SKM-1 (cell line): ENCODE results near the gene HECTD1.
"Not testable (repeated sequence)": the region's sequence is repeated elsewhere in the genome, so short reads cannot be mapped to it uniquely, and the experiment has no call there.

Experiments
- DNase-seq: peaks from one replicate; lab custom pipeline; 2025; ENCODE audit not compliant: unreplicated experiment; lab: John Stamatoyannopoulos, UW

The HECTD1 gene

DNA sequence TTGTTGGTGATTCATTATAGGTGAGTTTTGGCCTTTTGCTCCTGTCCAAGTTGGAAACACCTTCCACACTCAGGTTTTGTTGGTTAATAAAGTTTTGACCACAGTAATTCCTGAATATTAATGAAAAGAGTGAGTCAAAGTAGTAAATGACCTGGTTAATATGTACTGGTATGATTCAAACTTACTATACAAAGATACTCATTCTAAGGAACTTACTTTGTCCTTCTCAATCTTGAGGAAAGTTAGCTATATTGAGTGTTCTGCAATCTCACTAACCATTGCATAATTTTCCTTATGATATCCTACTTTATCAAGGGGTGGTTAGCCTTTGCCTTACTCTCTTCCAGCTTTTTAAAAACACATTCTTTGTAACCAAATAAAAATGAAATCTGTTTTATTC, 20.9 kb upstream of the HECTD1 start:
- DNase-seq, result no peak

DNA sequence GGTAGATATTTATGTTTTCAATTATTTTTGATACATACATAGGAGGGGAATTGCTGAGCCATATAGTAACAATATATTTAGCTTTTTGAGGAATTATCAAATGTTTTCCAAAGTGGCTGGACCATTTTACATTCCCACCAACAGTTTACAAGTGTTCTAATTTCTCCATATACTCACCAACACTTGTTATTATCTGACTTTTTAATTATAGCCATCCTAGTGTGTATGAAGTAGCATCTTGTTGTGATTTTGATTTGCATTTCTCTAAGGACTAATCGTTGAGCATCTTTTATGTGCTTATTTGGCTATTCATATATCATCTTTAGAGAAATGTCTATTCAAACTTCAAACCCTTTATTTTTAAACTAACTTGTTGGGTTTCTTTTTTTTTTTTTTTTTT, 17.2 kb upstream of the HECTD1 start:
- no peak for DNase-seq

DNA sequence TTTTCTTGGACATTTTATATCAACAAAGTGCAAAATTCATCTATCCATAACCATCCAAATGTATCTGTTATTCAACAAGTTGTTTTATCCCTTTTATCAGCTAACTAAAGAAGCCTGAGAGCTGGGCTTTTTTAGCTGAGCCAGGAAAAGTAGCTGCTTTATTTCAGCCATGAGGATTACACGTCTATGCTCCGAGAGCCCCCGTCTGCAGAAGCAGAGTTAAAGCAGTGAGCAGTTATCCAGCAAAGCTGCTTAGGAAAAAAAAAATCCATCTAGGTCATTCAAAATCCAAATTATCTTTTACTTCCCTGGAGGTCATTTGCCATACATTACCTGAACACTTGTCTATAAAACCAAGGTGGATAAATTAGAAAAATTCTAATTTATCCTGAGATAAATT, 15.7 kb upstream of the HECTD1 start:
- no peak for DNase-seq

DNA sequence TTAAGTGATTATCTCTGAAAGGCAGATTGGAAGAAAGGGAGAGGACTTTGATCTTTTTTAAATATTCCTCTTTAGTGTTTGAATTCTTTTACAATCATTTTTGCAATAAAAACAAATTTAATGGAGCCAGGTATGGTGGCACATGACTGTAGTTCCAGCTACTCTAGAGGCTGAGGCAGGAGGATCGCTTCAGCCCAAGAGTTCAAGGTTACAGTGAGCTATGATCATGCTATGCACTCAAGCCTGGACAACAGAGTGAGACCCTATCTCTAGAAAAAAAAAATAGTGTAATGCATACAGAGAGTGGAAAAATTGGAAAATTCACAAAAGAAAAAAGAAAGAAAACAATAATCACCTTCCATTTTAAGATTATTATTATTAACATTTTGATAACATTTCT, 15.2 kb upstream of the HECTD1 start:
- no peak for DNase-seq

DNA sequence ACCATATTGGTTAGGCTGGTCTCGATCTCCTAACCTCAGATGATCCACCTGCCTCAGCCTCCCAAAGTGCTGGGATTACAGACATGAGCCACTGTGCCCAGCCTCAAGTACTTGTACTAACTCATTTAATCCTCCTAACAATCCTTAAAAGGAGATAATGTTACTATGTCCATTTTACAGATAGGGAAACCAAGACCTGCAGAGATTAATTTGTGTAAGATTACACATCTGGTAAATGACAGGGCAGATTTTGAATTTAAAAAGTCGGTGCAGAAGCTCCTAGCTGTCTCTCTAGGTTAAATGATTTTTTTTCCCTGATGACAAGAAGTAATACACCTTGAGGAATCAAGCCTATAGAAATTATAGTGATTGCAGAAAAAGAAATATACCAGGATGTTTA, 13.7 kb upstream of the HECTD1 start:
- DNase-seq, result no peak

DNA sequence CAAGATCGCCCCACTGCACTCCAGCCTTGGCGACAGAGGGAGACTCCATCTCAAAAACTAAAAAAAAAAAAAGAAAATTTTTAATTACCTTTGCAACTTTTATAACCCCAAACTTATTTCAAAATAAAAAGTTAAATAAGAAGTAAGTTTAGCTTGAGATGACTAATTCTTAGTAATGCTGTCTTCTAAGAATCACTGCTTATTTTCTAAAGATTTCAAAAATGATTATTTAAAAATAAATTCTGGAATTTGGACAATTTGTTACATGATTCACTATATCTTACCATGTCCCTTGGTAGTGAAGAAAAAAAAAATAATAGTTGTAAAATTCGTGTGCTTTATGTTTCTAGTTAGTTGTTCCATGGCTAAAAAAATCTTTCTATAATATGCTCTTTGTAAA, 11.6 kb upstream of the HECTD1 start:
- DNase-seq, result no peak

DNA sequence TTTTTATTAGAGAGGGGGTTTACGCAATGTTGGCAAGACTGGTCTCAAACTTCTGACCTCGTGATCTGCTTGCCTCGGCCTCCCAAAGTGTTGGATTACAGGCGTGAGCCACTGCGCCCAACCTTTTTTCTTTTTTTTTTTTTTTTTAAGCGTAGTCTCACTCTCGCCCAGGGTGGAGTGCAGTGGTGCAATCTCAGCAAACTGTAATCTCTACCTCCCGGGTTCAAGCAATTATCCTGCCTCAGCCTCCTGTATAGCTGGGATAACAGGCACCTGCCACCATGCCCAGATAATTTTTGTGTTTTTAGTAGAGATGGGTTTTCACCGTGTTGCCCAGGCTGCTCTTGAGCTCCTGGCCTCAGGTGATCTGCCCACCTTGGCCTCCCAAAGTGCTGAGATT, 8.8 kb upstream of the HECTD1 start:
- no peak for DNase-seq

DNA sequence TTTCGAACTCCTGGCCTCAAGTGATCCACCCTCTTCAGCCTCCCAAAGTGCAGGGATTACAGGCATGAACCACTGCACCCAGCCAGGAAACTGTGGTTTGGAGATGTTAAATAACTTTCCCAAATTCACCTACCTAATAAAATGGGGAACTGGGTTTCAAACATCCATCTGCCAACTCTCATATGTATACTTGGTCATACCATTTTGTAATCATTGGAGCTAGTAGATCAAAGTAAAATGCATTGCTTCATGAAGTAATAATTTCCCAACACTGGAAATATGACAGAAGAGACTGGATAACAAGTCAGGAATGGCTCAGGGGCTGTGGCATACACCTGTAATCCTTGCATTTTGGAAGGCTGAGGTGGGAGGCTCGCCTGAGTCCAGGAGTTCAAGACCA, 5.3 kb upstream of the HECTD1 start:
- DNase-seq, result no peak

DNA sequence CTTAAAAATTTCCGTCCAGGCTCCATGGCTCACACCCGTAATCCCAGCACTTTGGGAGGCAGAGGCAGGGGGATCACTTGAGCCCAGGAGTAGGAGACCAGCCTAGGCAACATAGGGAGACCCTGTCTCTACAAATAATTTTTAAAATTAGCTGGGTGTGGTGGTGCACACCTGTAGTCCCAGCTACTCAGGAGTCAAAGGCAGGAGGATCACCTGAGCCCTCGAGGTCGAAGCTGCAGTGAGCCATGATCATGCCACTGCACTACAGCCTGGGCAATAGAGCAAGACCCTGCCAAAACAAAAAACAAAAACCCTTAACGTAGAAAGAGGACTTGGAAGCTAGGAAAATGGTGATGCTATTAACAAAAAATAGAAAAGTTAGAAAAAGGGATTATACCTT, 2.0 kb upstream of the HECTD1 start:
- no peak for DNase-seq

DNA sequence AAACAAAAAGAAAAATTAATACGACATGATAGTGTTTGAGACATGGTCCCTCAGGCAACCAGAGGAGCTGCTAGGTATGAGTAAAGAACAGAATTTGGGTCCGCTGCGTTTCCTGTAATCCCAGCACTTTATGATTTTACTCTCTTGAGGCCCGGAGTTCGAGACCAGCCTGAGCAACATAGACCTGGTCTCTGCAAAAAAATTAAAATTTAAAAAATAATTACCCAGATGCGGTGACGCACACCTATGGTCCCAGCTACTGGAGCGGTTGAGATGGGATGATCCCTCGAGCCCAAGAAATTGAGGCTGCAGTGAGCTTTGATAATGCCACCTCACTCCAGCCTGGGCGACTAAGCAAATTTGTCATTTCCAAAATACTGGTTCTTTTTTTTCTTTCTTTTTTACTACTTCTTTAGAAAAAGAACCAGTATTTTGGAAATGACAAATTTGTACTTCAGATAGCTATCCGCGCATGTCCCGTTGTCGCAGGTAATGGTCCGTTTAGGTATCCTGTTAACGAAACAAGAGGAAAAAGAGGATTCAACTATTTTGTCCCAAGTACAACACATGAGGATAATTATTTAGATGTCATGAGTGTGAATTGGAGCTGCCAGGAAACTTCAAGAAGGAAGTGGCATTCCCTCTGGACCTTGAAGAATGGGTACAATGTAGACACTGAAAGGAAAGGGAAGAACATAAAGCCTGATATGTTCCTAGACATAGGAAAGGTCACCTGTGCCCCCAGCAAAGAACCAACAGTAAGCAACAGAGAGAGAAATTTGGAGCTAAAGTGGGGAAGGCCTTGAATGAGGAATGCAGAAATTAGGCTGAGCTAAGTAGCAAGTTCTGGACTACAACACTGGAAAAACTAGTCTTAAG, 1.2 kb upstream of the HECTD1 start:
- no peak for DNase-seq

DNA sequence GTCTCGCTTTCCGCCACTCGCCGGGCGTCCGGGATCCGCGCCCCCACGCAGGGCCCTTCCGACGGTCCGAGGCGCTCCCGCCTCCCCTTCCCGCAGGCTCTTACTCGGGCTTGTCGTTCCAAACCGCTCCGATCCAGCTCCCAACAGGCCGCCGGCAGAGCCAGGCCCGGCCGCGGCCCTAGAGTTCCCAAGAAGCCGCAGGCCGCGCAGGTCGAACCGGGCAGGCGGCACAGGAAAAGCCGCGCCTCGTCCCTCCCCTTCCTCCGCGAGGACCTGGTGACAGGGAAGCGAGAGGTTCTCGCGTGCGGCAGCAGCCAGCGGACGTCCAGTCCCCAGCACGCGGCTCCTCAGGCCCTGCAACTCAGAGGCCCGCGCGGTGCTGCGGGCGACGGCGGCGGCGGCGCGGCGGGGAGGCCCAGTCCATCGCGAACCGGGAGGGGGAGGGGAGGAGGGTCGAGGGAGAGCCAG, 272 bp downstream of the HECTD1 start:
- DNase-seq, result no peak

DNA sequence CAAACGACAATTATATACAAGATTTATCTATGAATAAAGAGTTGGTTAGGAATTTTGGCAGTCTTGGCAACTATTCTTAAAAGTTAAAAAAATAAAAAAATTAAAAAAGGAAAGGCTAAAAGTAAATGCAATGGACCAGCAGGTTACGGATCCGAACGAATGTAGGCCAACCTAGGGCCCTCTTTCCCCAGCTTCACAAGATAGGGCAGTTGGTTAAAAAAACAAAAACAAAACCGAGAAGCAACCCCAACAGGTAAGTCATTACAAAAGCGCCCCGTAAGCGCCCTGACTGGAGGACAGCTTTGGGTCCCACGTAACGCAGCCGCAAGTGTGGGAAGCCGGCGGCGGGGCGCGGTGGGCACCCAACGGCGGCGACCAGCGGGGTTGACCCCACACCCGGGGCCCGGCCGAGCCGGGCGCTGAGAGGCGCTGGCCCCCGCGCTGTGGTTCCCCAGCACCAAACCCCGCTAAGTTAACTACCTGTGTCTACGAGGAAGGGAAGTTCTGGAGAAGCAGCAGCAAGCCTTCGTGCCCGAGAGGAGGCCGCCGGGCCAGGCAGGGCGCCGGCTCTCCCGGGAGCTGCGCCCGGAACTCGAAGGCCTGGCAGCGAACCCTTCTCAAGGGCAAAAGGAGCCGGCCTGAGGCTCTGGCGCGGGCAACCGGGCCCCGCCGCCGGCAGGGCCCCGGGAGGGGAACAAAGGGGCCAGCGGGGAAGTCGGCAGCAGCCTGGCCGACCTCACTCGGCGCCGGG, 882 bp downstream of the HECTD1 start:
- DNase-seq, result no peak

DNA sequence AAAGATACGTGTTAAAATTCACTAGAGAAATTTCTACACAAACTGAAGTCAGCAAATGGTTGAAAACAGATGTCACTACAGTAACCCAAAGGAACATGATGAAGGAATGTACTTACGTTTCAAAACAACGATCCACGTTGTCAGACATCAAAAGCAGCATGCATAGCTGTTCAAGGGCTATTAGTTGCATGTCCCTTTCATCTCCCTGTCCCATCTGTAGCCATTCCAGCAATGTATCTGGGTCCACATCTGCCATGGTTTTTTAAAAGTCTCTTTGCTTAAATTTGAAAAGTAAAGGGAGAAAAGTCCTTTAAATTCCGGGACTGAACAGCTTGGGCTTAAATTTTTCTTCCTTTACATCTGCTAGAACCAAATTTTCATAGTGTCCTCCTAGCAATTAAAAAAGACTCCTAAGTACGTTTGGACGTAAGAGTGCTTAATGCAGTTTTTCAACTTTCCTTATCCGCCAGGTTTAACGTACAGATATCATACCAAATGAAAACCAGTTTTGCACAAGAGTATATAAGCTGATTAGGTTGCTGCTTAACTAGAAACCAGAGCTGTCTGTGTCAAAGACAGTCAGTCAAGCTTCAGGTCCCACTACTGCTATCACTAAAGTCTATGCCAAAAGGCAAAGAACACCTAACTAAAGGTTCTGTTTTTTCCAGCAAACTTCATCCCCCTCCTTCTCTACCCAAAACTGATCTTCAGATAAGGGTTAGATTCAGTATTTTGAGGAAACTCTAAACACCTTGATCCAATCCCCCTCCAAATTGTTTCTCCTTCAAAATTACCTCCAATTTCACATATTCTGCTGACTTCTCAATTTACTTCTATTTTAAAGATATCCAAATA, 1.7 kb downstream of the HECTD1 start:
- DNase-seq, result no peak

DNA sequence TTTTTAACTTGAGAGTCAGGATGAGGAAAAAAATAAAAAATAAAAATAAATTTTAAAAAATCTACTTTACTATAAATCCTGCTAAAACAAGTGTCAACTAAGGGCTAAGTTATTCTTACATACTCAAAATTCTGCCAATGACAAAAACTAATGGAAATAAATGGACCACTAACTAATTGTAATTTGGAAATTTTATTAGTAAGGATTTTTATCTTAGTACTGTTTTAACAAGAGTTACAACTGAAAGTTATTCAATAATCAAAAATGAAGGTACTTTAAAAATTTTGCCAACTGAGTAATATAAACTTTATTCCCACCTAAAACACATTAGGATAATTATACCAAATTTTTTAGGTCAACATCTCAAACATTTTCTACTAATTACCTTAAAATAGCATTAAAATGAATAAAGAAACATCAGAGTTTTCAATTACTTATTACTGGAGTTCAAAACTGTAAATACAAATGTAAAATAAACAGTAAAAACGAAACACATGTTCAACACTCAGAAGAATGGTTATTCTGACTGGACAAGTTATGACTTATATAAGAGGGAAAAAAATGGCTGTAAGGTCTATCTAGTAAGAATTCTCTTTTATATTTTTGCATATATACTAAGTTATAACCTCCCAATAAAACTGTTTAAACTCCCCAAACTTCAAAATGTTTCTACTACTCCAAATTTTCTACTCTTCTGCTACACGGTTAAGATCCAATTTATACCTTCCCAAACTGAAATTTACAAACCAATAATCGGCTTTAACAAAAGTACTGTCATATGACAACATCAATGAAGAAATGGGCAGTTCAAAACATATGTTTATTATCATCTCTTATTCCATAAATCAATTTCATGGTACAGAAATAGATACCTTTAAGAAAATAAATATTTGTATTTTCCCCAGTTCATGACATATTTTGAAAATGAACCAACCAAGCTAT, 2.7 kb downstream of the HECTD1 start:
- DNase-seq, result no peak

DNA sequence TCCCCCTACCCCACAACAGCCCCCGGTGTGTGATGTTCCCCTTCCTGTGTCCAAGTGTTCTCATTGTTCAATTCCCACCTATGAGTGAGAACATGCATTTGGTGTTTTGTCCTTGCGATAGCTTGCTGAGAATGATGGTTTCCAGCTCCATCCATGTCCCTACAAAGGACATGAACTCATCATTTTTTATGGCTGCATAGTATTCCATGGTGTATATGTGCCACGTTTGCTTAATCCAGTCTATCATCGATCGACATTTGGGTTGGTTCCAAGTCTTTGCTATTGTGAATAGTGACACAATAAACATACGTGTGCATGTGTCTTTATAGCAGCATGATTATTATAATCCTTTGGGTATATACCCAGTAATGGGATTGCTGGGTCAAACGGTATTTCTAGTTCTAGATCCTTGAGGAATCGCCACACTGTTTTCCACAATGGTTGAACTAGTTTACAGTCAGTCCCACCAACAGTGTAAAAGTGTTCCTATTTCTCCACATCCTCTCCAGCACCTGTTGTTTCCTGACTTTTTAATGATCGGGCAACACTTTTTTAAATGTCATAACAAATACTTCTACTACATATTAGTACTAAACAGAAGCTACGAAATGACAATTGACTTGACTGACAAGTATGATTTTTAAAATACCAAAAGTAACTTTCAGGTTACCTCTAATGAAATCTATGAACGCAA, 3.5 kb downstream of the HECTD1 start:
- DNase-seq, result not testable (repeated sequence)

DNA sequence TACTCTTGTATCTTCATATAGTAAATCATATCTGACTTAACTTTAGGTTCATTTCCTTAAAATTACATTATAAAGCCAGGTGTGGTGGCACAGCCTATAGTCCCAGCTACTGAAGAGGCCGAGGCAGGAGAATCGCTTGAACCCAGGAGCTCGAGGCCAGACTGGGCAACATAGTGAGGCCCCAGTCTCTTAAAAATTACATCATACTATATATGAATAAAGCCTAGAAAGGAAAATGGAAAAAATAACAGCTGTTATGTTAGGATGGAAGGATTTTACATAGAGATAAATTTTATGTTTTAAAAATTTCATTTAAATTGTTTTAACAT, 4.2 kb downstream of the HECTD1 start:
- DNase-seq, result no peak

DNA sequence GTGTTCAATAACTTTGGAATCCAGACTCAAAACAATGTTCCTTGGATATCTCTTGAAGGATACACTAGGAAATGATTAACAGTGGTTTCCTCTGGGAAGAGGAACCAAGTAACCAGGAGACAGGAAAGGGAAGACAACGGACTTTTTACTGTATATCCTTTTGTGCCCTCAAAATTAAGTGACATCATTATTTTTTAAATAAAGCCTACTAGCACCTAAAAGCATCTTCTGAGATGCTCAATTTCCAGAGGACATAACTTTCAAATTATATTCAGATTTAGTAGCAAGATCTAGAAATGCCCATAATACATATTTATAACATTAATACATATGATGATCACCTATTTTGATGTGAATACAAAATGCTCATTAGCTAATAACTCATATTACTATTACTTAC, 6.5 kb downstream of the HECTD1 start:
- DNase-seq, result no peak

DNA sequence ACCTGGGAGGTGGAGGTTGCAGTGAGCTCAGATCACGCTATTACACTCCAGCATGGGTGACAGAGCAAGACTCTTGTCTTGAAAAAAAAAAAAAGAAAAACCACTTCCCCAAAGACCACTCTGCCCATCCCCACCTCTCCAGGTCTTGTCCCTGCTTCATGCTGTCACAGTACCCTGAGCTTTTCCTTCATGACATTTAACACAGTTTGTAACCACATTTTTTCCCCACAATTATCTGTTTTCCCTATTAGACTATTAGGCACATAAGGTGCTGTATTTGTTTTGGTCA, 6.9 kb downstream of the HECTD1 start:
- no peak for DNase-seq

DNA sequence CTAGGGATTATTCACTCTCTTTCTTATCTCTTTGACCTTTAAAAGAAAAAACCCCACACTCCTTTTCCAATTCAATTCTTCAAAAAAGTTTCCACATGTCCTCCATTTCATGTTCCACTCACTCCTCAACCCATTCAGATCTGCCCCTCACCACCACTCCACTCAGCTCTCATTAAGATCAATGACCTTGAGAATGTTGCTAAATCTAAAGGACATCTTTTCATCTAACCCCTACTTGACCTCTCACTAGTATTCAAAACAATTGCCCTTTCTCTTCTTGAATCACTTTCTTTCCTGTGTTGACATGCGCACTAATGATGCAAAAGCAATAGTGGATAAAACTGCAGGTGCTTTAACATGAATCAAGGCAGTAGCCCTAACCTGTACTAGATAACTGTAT, 9.9 kb downstream of the HECTD1 start:
- no peak for DNase-seq

DNA sequence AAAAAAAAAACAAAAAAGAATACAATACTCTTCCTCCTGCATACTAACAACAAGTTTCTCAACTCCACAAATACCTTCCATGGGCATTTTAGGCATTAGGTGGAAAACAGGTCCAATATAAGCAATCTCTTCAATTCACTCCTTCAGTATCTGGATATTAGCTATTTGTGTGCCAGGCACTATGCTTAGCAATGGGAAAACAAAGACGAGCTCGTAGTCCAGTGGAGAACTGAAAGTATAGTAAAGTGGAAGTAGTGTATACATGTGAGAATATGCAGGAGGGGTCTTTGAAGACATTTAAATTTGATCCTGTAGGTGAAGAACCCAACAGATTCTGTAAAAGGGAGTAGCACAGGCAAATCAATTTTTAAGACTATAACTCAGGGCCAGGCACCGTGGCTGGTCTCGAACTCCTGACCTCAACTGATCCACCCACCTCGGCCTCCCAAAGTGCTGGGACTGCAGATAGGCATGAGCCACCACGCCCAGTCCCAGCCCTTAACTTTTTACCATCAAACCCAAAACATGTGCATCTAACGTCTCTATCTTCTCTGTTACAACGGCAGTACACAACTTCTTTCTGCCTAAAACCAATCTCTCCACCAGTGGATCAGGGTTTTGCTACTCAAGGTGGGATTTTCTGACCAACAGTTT, 10.6 kb downstream of the HECTD1 start:
- no peak for DNase-seq
